ENCODE results near the gene UBR1. TPM values are rescaled to one million over a fixed set of nuclear protein-coding genes. Genes with fewer than 3 reads are reported as not detected.

Gene UBR1
- total RNA-seq, 1 experiment from 2014 or later, result 23.2 TPM

- ChIA-PET POLR2A (no interaction called here), CTCF (interaction anchor here (0.6 kb wide), 1 partner anchor 101 kb away, joined by 4 read pairs; no protein-coding TSS in a partner anchor)
- H3K9me3 ChIP-seq (ENCODE audit: control insufficient read depth, insufficient read depth, low read depth, low read length), result no peaks in the 10 kb centered on the region
- no TSS peak for BruUV-seq (replicated peaks)
- no peaks in the 10 kb centered on the region; the same call in 1 of the 2 replicates for H3K36me3 ChIP-seq (ENCODE audit: control insufficient read depth, insufficient read depth, low read length)
- intact Hi-C loops (cut with micrococcal nuclease; ENCODE audit: unreplicated experiment) (no loop called here), in situ Hi-C loops (cut with HindIII; ENCODE audit: low pct_unique_long_range_greater_than_20kb, low sequenced_read_pairs) (no loop called here)
- peaks cover 13% of the 10 kb centered on the region for H3K4me1 ChIP-seq (ENCODE audit: control insufficient read depth, insufficient read depth, low read length)
- no peaks in the 10 kb centered on the region for H3K27me3 ChIP-seq (ENCODE audit: control insufficient read depth, insufficient read depth, low read length)
- TF ChIP-seq REST (IDR thresholded peaks at IDR 0.05; ENCODE audit: insufficient read depth in 1 of 2, low read depth in 2 of 2, low read length in 1 of 2) (no peak), CTCF (IDR thresholded peaks at IDR 0.05) (no peak), POLR2AphosphoS5 (IDR thresholded peaks at IDR 0.05; ENCODE audit: low read depth, low read length) (no peak), SIN3A (IDR thresholded peaks at IDR 0.05; ENCODE audit: borderline replicate concordance, insufficient read depth, low read depth, low read length) (no peak), TCF7L2 (IDR thresholded peaks at IDR 0.05; ENCODE audit: low read depth, low read length) (no peak)
- ATAC-seq (no peak), DNase-seq (ENCODE audit: low read depth, low spot score) (no peak)
- peak overlapping the region; percentile 85 to 88 for H3K4me3 ChIP-seq (ENCODE audit: low read depth in 2 of 2, low read length in 2 of 2)
- peak overlapping the region; percentile 3; the same call in 1 of the 2 replicates for H3K27ac ChIP-seq (ENCODE audit: low read length)
Observed at GRCh38 chr15:43104426-43104825, 1.4 kb downstream of the UBR1 start.

- intact Hi-C loops (cut with micrococcal nuclease; ENCODE audit: unreplicated experiment) (no loop called here), in situ Hi-C loops (cut with HindIII; ENCODE audit: low pct_unique_long_range_greater_than_20kb, low sequenced_read_pairs) (no loop called here)
- H3K9me3 ChIP-seq (ENCODE audit: control insufficient read depth, insufficient read depth, low read depth, low read length), result no peaks in the 10 kb centered on the region
- POLR2A ChIA-PET, result no interaction called here
- TF ChIP-seq TCF7L2 (IDR thresholded peaks at IDR 0.05; ENCODE audit: low read depth, low read length) (no peak), POLR2AphosphoS5 (IDR thresholded peaks at IDR 0.05; ENCODE audit: low read depth, low read length) (no peak), REST (IDR thresholded peaks at IDR 0.05; ENCODE audit: insufficient read depth in 1 of 2, low read depth in 2 of 2, low read length in 1 of 2) (no peak), CTCF (IDR thresholded peaks at IDR 0.05) (no peak), SIN3A (IDR thresholded peaks at IDR 0.05; ENCODE audit: borderline replicate concordance, insufficient read depth, low read depth, low read length) (no peak)
- H3K27ac ChIP-seq (ENCODE audit: low read length), result no peak overlapping the region
- H3K4me1 ChIP-seq (ENCODE audit: control insufficient read depth, insufficient read depth, low read length), result peaks cover 13% of the 10 kb centered on the region
- H3K4me3 ChIP-seq (ENCODE audit: low read depth in 2 of 2, low read length in 2 of 2), result no peak overlapping the region
- no peaks in the 10 kb centered on the region; the same call in 1 of the 2 replicates for H3K36me3 ChIP-seq (ENCODE audit: control insufficient read depth, insufficient read depth, low read length)
- H3K27me3 ChIP-seq (ENCODE audit: control insufficient read depth, insufficient read depth, low read length), result no peaks in the 10 kb centered on the region
- BruUV-seq (replicated peaks), result no TSS peak
- ATAC-seq (no peak), DNase-seq (ENCODE audit: low read depth, low spot score) (no peak)
- CTCF ChIA-PET, result interaction anchor here (0.6 kb wide), 1 partner anchor 101 kb away, joined by 4 read pairs; no protein-coding TSS in a partner anchor
Observed at GRCh38 chr15:43103907-43104306, 1.9 kb downstream of the UBR1 start.
